ENCODE results near the gene HPF1. TPM values are rescaled to one million over a fixed set of nuclear protein-coding genes. Genes with fewer than 3 reads are reported as not detected.
A peak's percentile ranks its signal among the peaks of the same experiment; 100 is the strongest.
"Not testable (repeated sequence)": the region's sequence is repeated elsewhere in the genome, so short reads cannot be mapped to it uniquely, and the experiment has no call there.

HPF1 gene
- 43.2 TPM for polyA plus RNA-seq (2012; ENCODE audit: missing spikeins)

DNA sequence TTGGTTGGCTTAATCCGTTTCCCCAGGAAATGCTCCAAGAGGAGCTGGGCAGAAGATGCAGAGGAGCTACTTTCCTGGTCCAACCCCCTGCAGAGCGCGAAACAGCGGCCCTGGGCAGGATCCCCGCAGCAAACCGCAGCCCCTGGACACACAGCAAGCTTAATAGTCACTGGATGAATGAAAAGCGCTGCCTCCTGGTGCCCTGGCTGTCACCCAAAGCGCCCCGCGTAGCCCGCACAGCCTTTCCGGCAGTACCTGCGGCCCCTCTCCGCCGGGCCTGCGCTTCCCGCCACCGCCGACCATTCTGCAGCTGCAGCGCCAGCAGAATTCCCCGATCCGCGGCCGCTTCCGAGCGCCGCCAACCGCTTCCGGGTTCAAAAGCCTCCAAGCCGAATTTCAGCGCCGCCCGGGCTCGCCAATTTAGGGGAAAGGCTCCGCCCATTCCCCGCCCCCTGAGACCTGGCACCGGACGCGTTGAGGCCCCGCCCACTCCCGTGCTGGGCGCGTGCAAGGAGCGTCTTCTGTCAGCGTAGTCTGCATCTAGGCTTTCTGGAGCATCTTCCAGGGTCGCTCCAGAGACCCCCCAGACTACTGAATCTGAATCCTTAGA is at the start of gene HPF1:
Gene HPF1, minus strand, starts transcription at position 370 of the 610 bp plus-strand sequence. Its CDS starts 67 bp downstream, at position 303.
- TF ChIP-seq POLR2A (IDR thresholded peaks at IDR 0.05; ENCODE audit: low read depth, low read length) (peak; percentile 54; the same call in 1 of the 2 replicates), TAF1 (IDR thresholded peaks at IDR 0.05; ENCODE audit: borderline replicate concordance, low read depth, low read length) (no peak), POLR2AphosphoS5 (IDR thresholded peaks at IDR 0.05; ENCODE audit: low read depth, low read length) (no peak)
- peak; percentile 92 for FAIRE-seq

GRCh38 chr4:169806770-169807169 is 49.0 kb upstream of the HPF1 start:
- not testable (repeated sequence) for FAIRE-seq; DNase-seq (ENCODE audit: insufficient read length)

More for the DNA sequence above, at the start of gene HPF1:
- peak; percentile 83 for DNase-seq (ENCODE audit: insufficient read length)

GRCh38 chr4:169803413-169803812 is 45.7 kb upstream of the HPF1 start:
- TF ChIP-seq POLR2AphosphoS5 (IDR thresholded peaks at IDR 0.05; ENCODE audit: low read depth, low read length) = no peak
- TF ChIP-seq TAF1 (IDR thresholded peaks at IDR 0.05; ENCODE audit: borderline replicate concordance, low read depth, low read length) = no peak
- TF ChIP-seq POLR2A (IDR thresholded peaks at IDR 0.05; ENCODE audit: low read depth, low read length) = no peak
- FAIRE-seq = no peak
- DNase-seq (ENCODE audit: insufficient read length) = no peak

GRCh38 chr4:169802873-169803272 is 45.1 kb upstream of the HPF1 start:
- TF ChIP-seq POLR2A (IDR thresholded peaks at IDR 0.05; ENCODE audit: low read depth, low read length) (no peak), TAF1 (IDR thresholded peaks at IDR 0.05; ENCODE audit: borderline replicate concordance, low read depth, low read length) (no peak), POLR2AphosphoS5 (IDR thresholded peaks at IDR 0.05; ENCODE audit: low read depth, low read length) (no peak)
- no peak for FAIRE-seq
- DNase-seq (ENCODE audit: insufficient read length) = no peak

- TF ChIP-seq POLR2A (IDR thresholded peaks at IDR 0.05; ENCODE audit: low read depth, low read length) (no peak), TAF1 (IDR thresholded peaks at IDR 0.05; ENCODE audit: borderline replicate concordance, low read depth, low read length) (no peak), POLR2AphosphoS5 (IDR thresholded peaks at IDR 0.05; ENCODE audit: low read depth, low read length) (no peak)
- FAIRE-seq = no peak
- no peak for DNase-seq (ENCODE audit: insufficient read length)
These were observed 42.8 kb upstream of the HPF1 start for GRCh38 chr4:169800541-169800940.

DNA sequence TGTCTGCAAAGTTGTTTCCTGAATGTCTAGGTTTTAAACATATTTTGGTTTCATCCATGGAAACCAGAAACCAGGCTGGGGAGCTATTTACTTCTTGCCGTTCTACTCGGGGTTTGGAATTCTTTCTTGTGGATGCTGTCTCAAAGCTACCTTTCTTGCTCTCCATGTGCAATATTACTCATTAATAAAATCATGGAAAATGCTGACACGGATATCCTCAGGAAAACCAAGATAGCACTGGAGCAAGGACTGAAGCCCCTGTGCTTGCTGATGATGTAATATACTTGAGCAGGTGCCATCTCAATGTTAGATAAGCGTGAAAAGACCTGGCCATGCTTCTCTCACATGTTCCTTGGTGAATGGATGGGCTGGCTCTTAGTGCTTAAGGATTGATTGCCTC is 41.5 kb upstream of the HPF1 start:
- DNase-seq (ENCODE audit: insufficient read length) = no peak
- TF ChIP-seq POLR2A (IDR thresholded peaks at IDR 0.05; ENCODE audit: low read depth, low read length) (no peak), TAF1 (IDR thresholded peaks at IDR 0.05; ENCODE audit: borderline replicate concordance, low read depth, low read length) (no peak), POLR2AphosphoS5 (IDR thresholded peaks at IDR 0.05; ENCODE audit: low read depth, low read length) (no peak)
- no peak for FAIRE-seq

DNA sequence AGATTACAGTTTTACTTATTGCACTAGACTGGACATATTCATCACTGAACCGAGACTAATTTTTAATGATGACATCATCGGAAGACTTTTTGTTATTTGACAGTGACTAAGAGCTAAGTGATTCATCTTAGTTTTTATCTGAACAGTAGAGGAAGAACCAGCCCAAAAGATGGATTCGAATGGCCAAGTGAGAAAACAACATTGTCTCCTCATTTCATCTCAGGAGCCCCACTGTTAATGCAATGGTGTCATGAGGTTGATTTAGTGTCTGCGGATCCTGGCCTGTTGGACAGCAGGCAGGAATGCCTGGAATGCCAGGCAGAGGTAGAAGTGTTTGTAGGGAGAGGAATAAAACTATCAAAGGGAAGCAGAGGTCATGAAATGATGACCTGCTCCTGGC is 37.8 kb upstream of the HPF1 start:
- DNase-seq (ENCODE audit: insufficient read length) (no peak), FAIRE-seq (no peak)
- TF ChIP-seq TAF1 (IDR thresholded peaks at IDR 0.05; ENCODE audit: borderline replicate concordance, low read depth, low read length) (no peak), POLR2AphosphoS5 (IDR thresholded peaks at IDR 0.05; ENCODE audit: low read depth, low read length) (no peak)

GRCh38 chr4:169791527-169792156 is 33.9 kb upstream of the HPF1 start:
- TF ChIP-seq POLR2AphosphoS5 (IDR thresholded peaks at IDR 0.05; ENCODE audit: low read depth, low read length) (no peak), TAF1 (IDR thresholded peaks at IDR 0.05; ENCODE audit: borderline replicate concordance, low read depth, low read length) (no peak), POLR2A (IDR thresholded peaks at IDR 0.05; ENCODE audit: low read depth, low read length) (no peak)
- no peak for FAIRE-seq
- no peak for DNase-seq (ENCODE audit: insufficient read length)

GRCh38 chr4:169791062-169791461 is 33.3 kb upstream of the HPF1 start:
- no peak for FAIRE-seq
- no peak for TF ChIP-seq POLR2AphosphoS5 (IDR thresholded peaks at IDR 0.05; ENCODE audit: low read depth, low read length)
- no peak for DNase-seq (ENCODE audit: insufficient read length)

GRCh38 chr4:169774466-169775445 is 17.0 kb upstream of the HPF1 start:
- TF ChIP-seq POLR2A (IDR thresholded peaks at IDR 0.05; ENCODE audit: low read depth, low read length) (no peak), POLR2AphosphoS5 (IDR thresholded peaks at IDR 0.05; ENCODE audit: low read depth, low read length) (no peak), TAF1 (IDR thresholded peaks at IDR 0.05; ENCODE audit: borderline replicate concordance, low read depth, low read length) (no peak)
- DNase-seq (ENCODE audit: insufficient read length) (no peak), FAIRE-seq (no peak)

- FAIRE-seq = no peak
These were observed 16.1 kb upstream of the HPF1 start for GRCh38 chr4:169773889-169774288.

DNA sequence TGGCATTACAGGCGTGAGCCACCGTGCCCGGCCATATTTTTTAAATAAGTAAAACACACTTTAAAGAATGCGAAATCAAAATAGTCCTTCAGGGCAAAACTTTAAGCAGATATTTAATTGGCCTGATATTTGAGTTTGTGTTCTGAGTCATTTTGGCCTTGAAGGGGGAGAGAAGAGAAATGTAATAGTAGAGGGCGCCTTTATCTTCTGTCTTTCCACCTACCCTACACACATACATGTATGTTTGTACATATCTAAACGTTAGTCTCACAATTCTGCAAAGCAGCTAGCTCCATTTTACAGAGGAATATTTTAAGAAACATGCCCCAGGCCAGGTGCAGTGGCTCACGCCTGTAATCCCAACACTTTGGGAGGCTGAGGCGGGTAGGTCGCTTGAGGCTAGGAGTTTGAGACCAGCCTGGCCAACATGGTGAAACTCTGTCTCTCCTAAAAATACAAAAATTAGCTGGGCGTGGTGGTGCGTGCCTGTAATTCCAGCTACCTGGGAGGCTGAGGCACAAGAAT is 13.9 kb upstream of the HPF1 start:
- DNase-seq (ENCODE audit: insufficient read length); FAIRE-seq: not testable (repeated sequence)

More at GRCh38 chr4:169773889-169774288, 16.1 kb upstream of the HPF1 start:
- TF ChIP-seq POLR2A (IDR thresholded peaks at IDR 0.05; ENCODE audit: low read depth, low read length) (no peak), TAF1 (IDR thresholded peaks at IDR 0.05; ENCODE audit: borderline replicate concordance, low read depth, low read length) (no peak), POLR2AphosphoS5 (IDR thresholded peaks at IDR 0.05; ENCODE audit: low read depth, low read length) (no peak)
- no peak for DNase-seq (ENCODE audit: insufficient read length)
